ENCODE results near the gene GDF10.

GDF10 gene

GRCh38 chr10:47339759-47340607 lies 40.0 kb downstream of the GDF10 start:
- 85 to 87% methylated on average over 15 of the region's 15 CpGs for WGBS, 2 experiments

GRCh38 chr10:47340608-47341170 lies 40.7 kb downstream of the GDF10 start:
- Histone ChIP-seq H3K36me3 (ENCODE audit: control insufficient read depth, insufficient read depth, low read length) (no peaks in the 10 kb centered on the region), H3K27ac (ENCODE audit: insufficient read depth, low read depth, low read length, poor library complexity, severe bottlenecking) (no peak overlapping the region), H3K4me1 (ENCODE audit: control insufficient read depth, insufficient read depth, low read length) (no peaks in the 10 kb centered on the region), H3K27me3 (ENCODE audit: control insufficient read depth, insufficient read depth, low read length, poor library complexity, severe bottlenecking) (no peaks in the 10 kb centered on the region), H3K9me3 (ENCODE audit: control insufficient read depth, low read length) (no peaks in the 10 kb centered on the region), H3K4me3 (ENCODE audit: insufficient read depth, low read depth, low read length) (no peak overlapping the region)
- 74 to 78% methylated on average over 4 to 5 of the region's 5 CpGs for WGBS, 2 experiments

More at GRCh38 chr10:47339759-47340607, 40.0 kb downstream of the GDF10 start:
- H3K9me3 ChIP-seq (ENCODE audit: control insufficient read depth, low read length) = no peaks in the 10 kb centered on the region
- H3K4me3 ChIP-seq (ENCODE audit: insufficient read depth, low read depth, low read length) = no peak overlapping the region
- H3K4me1 ChIP-seq (ENCODE audit: control insufficient read depth, insufficient read depth, low read length) = no peaks in the 10 kb centered on the region
- H3K27ac ChIP-seq (ENCODE audit: insufficient read depth, low read depth, low read length, poor library complexity, severe bottlenecking) = no peak overlapping the region
- no peaks in the 10 kb centered on the region for H3K27me3 ChIP-seq (ENCODE audit: control insufficient read depth, insufficient read depth, low read length, poor library complexity, severe bottlenecking)
- no peaks in the 10 kb centered on the region for H3K36me3 ChIP-seq (ENCODE audit: control insufficient read depth, insufficient read depth, low read length)

GRCh38 chr10:47344996-47345870 lies 45.2 kb downstream of the GDF10 start:
- Histone ChIP-seq H3K36me3 (ENCODE audit: control insufficient read depth, insufficient read depth, low read length) (no peaks in the 10 kb centered on the region), H3K27ac (ENCODE audit: insufficient read depth, low read depth, low read length, poor library complexity, severe bottlenecking) (no peak overlapping the region), H3K4me1 (ENCODE audit: control insufficient read depth, insufficient read depth, low read length) (no peaks in the 10 kb centered on the region), H3K27me3 (ENCODE audit: control insufficient read depth, insufficient read depth, low read length, poor library complexity, severe bottlenecking) (no peaks in the 10 kb centered on the region), H3K4me3 (ENCODE audit: insufficient read depth, low read depth, low read length) (no peak overlapping the region), H3K9me3 (ENCODE audit: control insufficient read depth, low read length) (no peaks in the 10 kb centered on the region)
- WGBS, 2 experiments = 90 to 93% methylated on average over 13 of the region's 13 CpGs

- Histone ChIP-seq H3K4me3 (ENCODE audit: insufficient read depth, low read depth, low read length) (no peak overlapping the region), H3K4me1 (ENCODE audit: control insufficient read depth, insufficient read depth, low read length) (no peaks in the 10 kb centered on the region), H3K27me3 (ENCODE audit: control insufficient read depth, insufficient read depth, low read length, poor library complexity, severe bottlenecking) (no peaks in the 10 kb centered on the region), H3K9me3 (ENCODE audit: control insufficient read depth, low read length) (no peaks in the 10 kb centered on the region), H3K36me3 (ENCODE audit: control insufficient read depth, insufficient read depth, low read length) (no peaks in the 10 kb centered on the region), H3K27ac (ENCODE audit: insufficient read depth, low read depth, low read length, poor library complexity, severe bottlenecking) (no peak overlapping the region)
- 90 to 95% methylated on average over 12 to 13 of the region's 13 CpGs for WGBS, 2 experiments
These were observed 46.7 kb downstream of the GDF10 start for GRCh38 chr10:47346581-47347302.

GRCh38 chr10:47347303-47347675 lies 47.3 kb downstream of the GDF10 start:
- Histone ChIP-seq H3K36me3 (ENCODE audit: control insufficient read depth, insufficient read depth, low read length) (no peaks in the 10 kb centered on the region), H3K4me1 (ENCODE audit: control insufficient read depth, insufficient read depth, low read length) (no peaks in the 10 kb centered on the region), H3K27ac (ENCODE audit: insufficient read depth, low read depth, low read length, poor library complexity, severe bottlenecking) (no peak overlapping the region), H3K27me3 (ENCODE audit: control insufficient read depth, insufficient read depth, low read length, poor library complexity, severe bottlenecking) (no peaks in the 10 kb centered on the region), H3K4me3 (ENCODE audit: insufficient read depth, low read depth, low read length) (no peak overlapping the region), H3K9me3 (ENCODE audit: control insufficient read depth, low read length) (no peaks in the 10 kb centered on the region)
- 84 to 93% methylated on average over 4 of the region's 4 CpGs for WGBS, 2 experiments

- H3K27ac ChIP-seq (ENCODE audit: insufficient read depth, low read depth, low read length, poor library complexity, severe bottlenecking) = no peak within 1 kb of the TSS
- no peaks in the 10 kb centered on the region for H3K36me3 ChIP-seq (ENCODE audit: control insufficient read depth, insufficient read depth, low read length)
- H3K27me3 ChIP-seq (ENCODE audit: control insufficient read depth, insufficient read depth, low read length, poor library complexity, severe bottlenecking) = no peaks in the 10 kb centered on the region
- WGBS, 2 experiments = 94% methylated on average over 5 of the region's 5 CpGs
- H3K4me3 ChIP-seq (ENCODE audit: insufficient read depth, low read depth, low read length) = no peak within 1 kb of the TSS
- no peaks in the 10 kb centered on the region for H3K4me1 ChIP-seq (ENCODE audit: control insufficient read depth, insufficient read depth, low read length)
- H3K9me3 ChIP-seq (ENCODE audit: control insufficient read depth, low read length) = no peaks in the 10 kb centered on the region
These were observed 48.2 kb downstream of the GDF10 start, which contains the start of gene RBP3 for GRCh38 chr10:47348138-47348651. TSS of gene RBP3 (plus strand) at chr10:47348363. CDS start at chr10:47348485, 122 bp downstream.

GRCh38 chr10:47348661-47349470 lies 48.9 kb downstream of the GDF10 start:
- Histone ChIP-seq H3K4me1 (ENCODE audit: control insufficient read depth, insufficient read depth, low read length) (no peaks in the 10 kb centered on the region), H3K4me3 (ENCODE audit: insufficient read depth, low read depth, low read length) (no peak overlapping the region), H3K27ac (ENCODE audit: insufficient read depth, low read depth, low read length, poor library complexity, severe bottlenecking) (no peak overlapping the region), H3K36me3 (ENCODE audit: control insufficient read depth, insufficient read depth, low read length) (no peaks in the 10 kb centered on the region), H3K9me3 (ENCODE audit: control insufficient read depth, low read length) (no peaks in the 10 kb centered on the region), H3K27me3 (ENCODE audit: control insufficient read depth, insufficient read depth, low read length, poor library complexity, severe bottlenecking) (no peaks in the 10 kb centered on the region)
- 95% methylated on average over 36 of the region's 36 CpGs for WGBS, 2 experiments

- no peak overlapping the region for H3K4me3 ChIP-seq (ENCODE audit: insufficient read depth, low read depth, low read length)
- H3K36me3 ChIP-seq (ENCODE audit: control insufficient read depth, insufficient read depth, low read length) = no peaks in the 10 kb centered on the region
- H3K27ac ChIP-seq (ENCODE audit: insufficient read depth, low read depth, low read length, poor library complexity, severe bottlenecking) = no peak overlapping the region
- no peaks in the 10 kb centered on the region for H3K9me3 ChIP-seq (ENCODE audit: control insufficient read depth, low read length)
- H3K27me3 ChIP-seq (ENCODE audit: control insufficient read depth, insufficient read depth, low read length, poor library complexity, severe bottlenecking) = no peaks in the 10 kb centered on the region
- H3K4me1 ChIP-seq (ENCODE audit: control insufficient read depth, insufficient read depth, low read length) = no peaks in the 10 kb centered on the region
- 94 to 96% methylated on average over 22 of the region's 22 CpGs for WGBS, 2 experiments
These were observed 49.5 kb downstream of the GDF10 start for GRCh38 chr10:47349516-47349915.

GRCh38 chr10:47349941-47350371 lies 50.0 kb downstream of the GDF10 start:
- no peaks in the 10 kb centered on the region for H3K27me3 ChIP-seq (ENCODE audit: control insufficient read depth, insufficient read depth, low read length, poor library complexity, severe bottlenecking)
- 97% methylated on average over 31 of the region's 31 CpGs for WGBS, 2 experiments

More at GRCh38 chr10:47349941-47350371, 50.0 kb downstream of the GDF10 start:
- no peak overlapping the region for H3K4me3 ChIP-seq (ENCODE audit: insufficient read depth, low read depth, low read length)
- H3K36me3 ChIP-seq (ENCODE audit: control insufficient read depth, insufficient read depth, low read length) = no peaks in the 10 kb centered on the region
- no peak overlapping the region for H3K27ac ChIP-seq (ENCODE audit: insufficient read depth, low read depth, low read length, poor library complexity, severe bottlenecking)
- H3K9me3 ChIP-seq (ENCODE audit: control insufficient read depth, low read length) = no peaks in the 10 kb centered on the region
- no peaks in the 10 kb centered on the region for H3K4me1 ChIP-seq (ENCODE audit: control insufficient read depth, insufficient read depth, low read length)
